Body of pancreas (tissue), 4 donors: ENCODE results near the gene MECP2. TPM values are rescaled to one million over a fixed set of nuclear protein-coding genes. Genes with fewer than 3 reads are reported as not detected.

ENCODE experiments used
- ATAC-seq: fragments of 150-250 bp; one replicate; pipeline ENCODE4 v1.9.1; 2016
- DNase-seq, 4 donors: peaks; one replicate each; pipeline ENCODE4 v3.0.0-alpha.2; 2019
- H3K27ac ChIP-seq, 4 donors: fragments of 200-600 bp; sonication (generic); 1 replicate in 3 of 4; 2 replicates in 1 of 4; pipeline versions ENCODE4 v1.5.1 to v1.6.1; 2016 to 2019; ENCODE audit warnings: mild to moderate bottlenecking in 1 of 4, mixed read lengths in 1 of 4, moderate library complexity in 1 of 4
- H3K27me3 ChIP-seq, 2 donors: fragments of 200-600 bp; sonication (generic); one replicate each; pipeline ENCODE4 v1.6.0; 2016; ENCODE audit warnings: mild to moderate bottlenecking in 1 of 2
- H3K36me3 ChIP-seq, 2 donors: fragments of 200-600 bp; sonication (generic); replicated peaks in 1 of 2; 2 replicates each; pipeline ENCODE4 v1.5.1; 2016; ENCODE audit warnings: low read depth in 2 of 2; ENCODE audit not compliant: insufficient read depth in 1 of 2
- H3K4me1 ChIP-seq: fragments of 200-600 bp; sonication (generic); one replicate; pipeline ENCODE4 v1.6.0; 2016
- H3K4me3 ChIP-seq, 2 donors: fragments of 200-600 bp; sonication (generic); 1 replicate in 1 of 2; 2 replicates in 1 of 2; pipeline ENCODE4 v1.5.1; 2016 to 2019
- H3K9me3 ChIP-seq, 3 donors: fragments of 200-600 bp; sonication (generic); 1 replicate in 2 of 3; 2 replicates in 1 of 3; pipeline ENCODE4 v1.5.1; 2016
- CTCF ChIP-seq, 7 experiments: fragments of 450-650 bp in 4 of 7; fragments of 200-600 bp in 3 of 7; sonication (generic) in 3 of 7; IDR thresholded peaks; one replicate each; pipeline ENCODE4 v1.5.1; 2016 to 2019; ENCODE audit warnings: antibody characterized with exemption in 7 of 7
- POLR2A ChIP-seq, 3 donors: fragments of 450-650 bp; IDR thresholded peaks; one replicate each; pipeline ENCODE4 v1.6.1; 2016; ENCODE audit warnings: antibody characterized with exemption in 3 of 3, mild to moderate bottlenecking in 2 of 3
- whole genome bisulfite sequencing, 2 donors: methylation state at CpG; one replicate each; pipeline ENCODE4 v1.1.5; 2017; 5-methylcytosine and 5-hydroxymethylcytosine counted together
- intact Hi-C: fragments of 100-400 bp; cut with DNase I; formaldehyde crosslinking; loops from one replicate; pipeline ENCODE4 v1.15.1; 2023
- total RNA-seq, 2 donors: library from RNA; depleted of rRNA; stranded (reverse); fragments of >200 nt; gene quantifications; one replicate each; pipeline ENCODE4 v1.1.0, GENCODE V29; 2016

Gene MECP2
- total RNA-seq, 2 donors from 2014 or later = 27.8 to 36.3 TPM

GRCh38 chrX:154061801-154062200 lies 35.7 kb downstream of the MECP2 start:
- no peaks in the 10 kb centered on the region for H3K27me3 ChIP-seq
- ATAC-seq = no peak
- TF ChIP-seq CTCF (IDR thresholded peaks at IDR 0.05) = no peak
- TF ChIP-seq POLR2A (IDR thresholded peaks at IDR 0.05) = no peak
- no peak overlapping the region for H3K4me3 ChIP-seq
- H3K36me3 ChIP-seq = no peaks in the 10 kb centered on the region
- DNase-seq = no peak
- WGBS, 2 donors = 69 to 82% methylated on average over 8 of the region's 8 CpGs
- H3K4me1 ChIP-seq = peaks cover 67% of the 10 kb centered on the region
- no peaks in the 10 kb centered on the region for H3K9me3 ChIP-seq
- intact Hi-C loops = no loop called here
- no peak overlapping the region for H3K27ac ChIP-seq

GRCh38 chrX:154059729-154060245 lies 37.7 kb downstream of the MECP2 start:
- peaks cover 64% of the 10 kb centered on the region for H3K4me1 ChIP-seq
- TF ChIP-seq CTCF (IDR thresholded peaks at IDR 0.05) (no peak), POLR2A (IDR thresholded peaks at IDR 0.05) (no peak)
- DNase-seq (no peak), ATAC-seq (peak; percentile 12)
- H3K27me3 ChIP-seq = no peaks in the 10 kb centered on the region
- 41 to 56% methylated on average over 5 of the region's 5 CpGs for WGBS, 2 donors
- peak overlapping the region in 2 of 4 donors; percentile 6 to 22 for H3K27ac ChIP-seq
- no peaks in the 10 kb centered on the region for H3K9me3 ChIP-seq
- intact Hi-C loops = no loop called here
- no peaks in the 10 kb centered on the region for H3K36me3 ChIP-seq
- H3K4me3 ChIP-seq = no peak overlapping the region

- Histone ChIP-seq H3K9me3 (no peaks in the 10 kb centered on the region), H3K4me1 (peaks cover 58% of the 10 kb centered on the region), H3K4me3 (no peak overlapping the region), H3K36me3 (no peaks in the 10 kb centered on the region), H3K27ac (peak overlapping the region in 1 of 4 donors; percentile 8), H3K27me3 (no peaks in the 10 kb centered on the region)
- 11 to 27% methylated on average over 1 of the region's 1 CpG for WGBS, 2 donors
- intact Hi-C loops = no loop called here
- ATAC-seq (no peak), DNase-seq (no peak)
- TF ChIP-seq POLR2A (IDR thresholded peaks at IDR 0.05) (no peak), CTCF (IDR thresholded peaks at IDR 0.05) (no peak)
These were observed 38.3 kb downstream of the MECP2 start for GRCh38 chrX:154059231-154059630.

- TF ChIP-seq POLR2A (IDR thresholded peaks at IDR 0.05) (no peak), CTCF (IDR thresholded peaks at IDR 0.05) (no peak)
- Histone ChIP-seq H3K27me3 (no peaks in the 10 kb centered on the region), H3K4me3 (no peak overlapping the region), H3K36me3 (no peaks in the 10 kb centered on the region), H3K4me1 (peaks cover 50% of the 10 kb centered on the region), H3K9me3 (no peaks in the 10 kb centered on the region), H3K27ac (no peak overlapping the region)
- WGBS, 2 donors = 82 to 95% methylated on average over 5 to 8 of the region's 11 CpGs
- intact Hi-C loops = no loop called here
- ATAC-seq (no peak), DNase-seq (no peak)
These were observed 39.1 kb downstream of the MECP2 start for GRCh38 chrX:154058214-154058997.
